Neutrophil (primary cell): ENCODE results near the gene MAPK4.

ENCODE experiments used
- H3K27ac ChIP-seq: fragments of 200-600 bp; sonication (generic); 2 replicates; pipeline ENCODE4 v1.5.1; 2016; ENCODE audit warnings: mild to moderate bottlenecking, moderate library complexity
- H3K27me3 ChIP-seq: fragments of 200-600 bp; sonication (generic); 2 replicates; pipeline ENCODE4 v1.6.0; 2016; ENCODE audit warnings: mild to moderate bottlenecking
- H3K36me3 ChIP-seq: fragments of 200-600 bp; sonication (generic); 2 replicates; pipeline ENCODE4 v1.5.1; 2017
- H3K4me1 ChIP-seq, 2 experiments: fragments of 200-600 bp in 1 of 2; sonication (generic) in 1 of 2; 1 replicate in 1 of 2; 2 replicates in 1 of 2; pipeline versions ENCODE4 v1.5.1 to v1.6.1; 2013 to 2016; ENCODE audit warnings: low read depth in 1 of 2, low read length in 1 of 2, mild to moderate bottlenecking in 1 of 2, moderate library complexity in 1 of 2; ENCODE audit not compliant: control insufficient read depth in 1 of 2, insufficient read depth in 1 of 2
- H3K4me3 ChIP-seq, 2 experiments: fragments of 200-600 bp in 1 of 2; sonication (generic) in 1 of 2; 1 replicate in 1 of 2; 2 replicates in 1 of 2; pipeline ENCODE4 v1.5.1; 2013 to 2016; ENCODE audit warnings: low read depth in 1 of 2, low read length in 1 of 2, mild to moderate bottlenecking in 1 of 2, moderate library complexity in 1 of 2
- H3K9me3 ChIP-seq: fragments of 200-600 bp; sonication (generic); 2 replicates; pipeline ENCODE4 v1.5.1; 2016
- CTCF ChIP-seq: fragments of 200-600 bp; sonication (generic); IDR thresholded peaks from 2 replicates; pipeline ENCODE4 v1.5.1; 2016; ENCODE audit warnings: antibody characterized with exemption

MAPK4 gene

GRCh38 chr18:50751490-50751889, 191.6 kb downstream of the MAPK4 start:
- H3K4me3 ChIP-seq = no peak overlapping the region
- peaks cover 15% of the 10 kb centered on the region for H3K27me3 ChIP-seq
- H3K9me3 ChIP-seq = no peaks in the 10 kb centered on the region
- H3K27ac ChIP-seq = no peak overlapping the region
- no peak for TF ChIP-seq CTCF
- no peaks in the 10 kb centered on the region for H3K36me3 ChIP-seq
- H3K4me1 ChIP-seq = no peaks in the 10 kb centered on the region

GRCh38 chr18:50751947-50752346, 192.1 kb downstream of the MAPK4 start:
- Histone ChIP-seq H3K27ac (no peak overlapping the region), H3K4me1 (no peaks in the 10 kb centered on the region), H3K36me3 (no peaks in the 10 kb centered on the region), H3K4me3 (no peak overlapping the region), H3K9me3 (no peaks in the 10 kb centered on the region), H3K27me3 (peaks cover 15% of the 10 kb centered on the region)
- no peak for TF ChIP-seq CTCF

- Histone ChIP-seq H3K9me3 (no peaks in the 10 kb centered on the region), H3K4me3 (no peak overlapping the region), H3K4me1 (no peaks in the 10 kb centered on the region), H3K27me3 (peaks cover 14% of the 10 kb centered on the region), H3K27ac (no peak overlapping the region), H3K36me3 (no peaks in the 10 kb centered on the region)
- TF ChIP-seq CTCF = no peak
These were observed 193.4 kb downstream of the MAPK4 start for GRCh38 chr18:50753311-50753710.

- H3K4me3 ChIP-seq = no peak overlapping the region
- no peaks in the 10 kb centered on the region for H3K9me3 ChIP-seq
- H3K27ac ChIP-seq = no peak overlapping the region
- peaks cover 6% of the 10 kb centered on the region for H3K27me3 ChIP-seq
- no peaks in the 10 kb centered on the region for H3K36me3 ChIP-seq
- no peak for TF ChIP-seq CTCF
- H3K4me1 ChIP-seq = no peaks in the 10 kb centered on the region
These were observed 194.4 kb downstream of the MAPK4 start for GRCh38 chr18:50754297-50754696.

- no peaks in the 10 kb centered on the region for H3K4me1 ChIP-seq
- no peaks in the 10 kb centered on the region for H3K36me3 ChIP-seq
- H3K27ac ChIP-seq = no peak overlapping the region
- no peaks in the 10 kb centered on the region for H3K9me3 ChIP-seq
- TF ChIP-seq CTCF = no peak
- no peak overlapping the region for H3K4me3 ChIP-seq
- H3K27me3 ChIP-seq = peaks cover 5% of the 10 kb centered on the region
These were observed 197.5 kb downstream of the MAPK4 start for GRCh38 chr18:50757358-50757757.

GRCh38 chr18:50769463-50769862, 209.6 kb downstream of the MAPK4 start:
- Histone ChIP-seq H3K9me3 (no peaks in the 10 kb centered on the region), H3K27me3 (no peaks in the 10 kb centered on the region), H3K4me1 (no peaks in the 10 kb centered on the region), H3K36me3 (no peaks in the 10 kb centered on the region), H3K27ac (no peak overlapping the region), H3K4me3 (no peak overlapping the region)
- no peak for TF ChIP-seq CTCF
